DMS153 treated with DMSO at 0.1 percent for 48 hours (cell line): Measurements from ENCODE around the gene F12.
A peak's percentile ranks its signal among the peaks of the same experiment; 100 is the strongest.

Source experiments
- DNase-seq: peaks from one replicate; lab custom pipeline; 2025; ENCODE audit not compliant: unreplicated experiment; lab: John Stamatoyannopoulos, UW

The F12 gene

GRCh38 chr5:177357459-177358351 lies 51.7 kb downstream of the F12 start, which contains the start of gene RGS14:
Gene RGS14 (plus strand): TSS chr5:177357924. CDS start chr5:177358025, 101 bp downstream.
- peak; percentile 26 for DNase-seq

- no peak for DNase-seq
Measured at GRCh38 chr5:177357146-177357458, 52.3 kb downstream of the F12 start.

GRCh38 chr5:177356746-177357145 lies 52.6 kb downstream of the F12 start:
- DNase-seq = no peak

- DNase-seq = no peak
Measured at GRCh38 chr5:177355868-177356168, 53.5 kb downstream of the F12 start.

GRCh38 chr5:177355162-177355867 lies 54.0 kb downstream of the F12 start:
- DNase-seq = no peak

- no peak for DNase-seq
Measured at GRCh38 chr5:177354711-177355110, 54.7 kb downstream of the F12 start.

- DNase-seq = no peak
Measured at GRCh38 chr5:177354256-177354655, 55.1 kb downstream of the F12 start.

- no peak for DNase-seq
Measured at GRCh38 chr5:177353093-177353492, 56.3 kb downstream of the F12 start.
